ENCODE data around the gene REC114.
"Not testable (repeated sequence)": the region's sequence is repeated elsewhere in the genome, so short reads cannot be mapped to it uniquely, and the experiment has no call there.

REC114 gene

GRCh38 chr15:73442968-73443367 is at the start of gene REC114:
TSS of gene REC114 (plus strand) at chr15:73443164. CDS start at chr15:73443186, 22 bp downstream.
- H3K4me3 ChIP-seq (ENCODE audit: low read depth, low read length): no peak within 1 kb of the TSS
- H3K9ac ChIP-seq (ENCODE audit: low read depth, low read length): no peak within 1 kb of the TSS
- H3K4me1 ChIP-seq (ENCODE audit: control insufficient read depth, insufficient read depth, low read length): peaks cover 5% of the 10 kb centered on the region; the same call in 1 of the 2 replicates
- no peaks in the 10 kb centered on the region; the same call in 1 of the 2 replicates for H3K27me3 ChIP-seq (ENCODE audit: control insufficient read depth, insufficient read depth, low read length)
- H3K27ac ChIP-seq (ENCODE audit: low read depth, low read length): no peak within 1 kb of the TSS
- H3K36me3 ChIP-seq (ENCODE audit: control insufficient read depth, insufficient read depth, low read length): no peaks in the 10 kb centered on the region
- H3K9me3 ChIP-seq (ENCODE audit: control insufficient read depth, insufficient read depth, low read length): no peaks in the 10 kb centered on the region

GRCh38 chr15:73393336-73393735 is 49.6 kb upstream of the REC114 start:
- Histone ChIP-seq H3K27me3 (ENCODE audit: control insufficient read depth, insufficient read depth, low read length) (no peaks in the 10 kb centered on the region), H3K9ac (ENCODE audit: low read depth, low read length) (no peak overlapping the region), H3K4me1 (ENCODE audit: control insufficient read depth, insufficient read depth, low read length) (peaks cover 18% of the 10 kb centered on the region), H3K36me3 (ENCODE audit: control insufficient read depth, insufficient read depth, low read length) (no peaks in the 10 kb centered on the region), H3K27ac (ENCODE audit: low read depth, low read length) (no peak overlapping the region), H3K4me3 (ENCODE audit: low read depth, low read length) (no peak overlapping the region), H3K9me3 (ENCODE audit: control insufficient read depth, insufficient read depth, low read length) (no peaks in the 10 kb centered on the region)

GRCh38 chr15:73394782-73395181 is 48.2 kb upstream of the REC114 start:
- Histone ChIP-seq H3K4me3 (ENCODE audit: low read depth, low read length) (no peak overlapping the region), H3K4me1 (ENCODE audit: control insufficient read depth, insufficient read depth, low read length) (peaks cover 11% of the 10 kb centered on the region; the same call in 1 of the 2 replicates), H3K36me3 (ENCODE audit: control insufficient read depth, insufficient read depth, low read length) (no peaks in the 10 kb centered on the region)

GRCh38 chr15:73395671-73396070 is 47.3 kb upstream of the REC114 start:
- no peak overlapping the region for H3K27ac ChIP-seq (ENCODE audit: low read depth, low read length)
- no peaks in the 10 kb centered on the region for H3K9me3 ChIP-seq (ENCODE audit: control insufficient read depth, insufficient read depth, low read length)
- H3K4me3 ChIP-seq (ENCODE audit: low read depth, low read length): no peak overlapping the region
- peaks cover 10% of the 10 kb centered on the region; the same call in 1 of the 2 replicates for H3K4me1 ChIP-seq (ENCODE audit: control insufficient read depth, insufficient read depth, low read length)
- H3K36me3 ChIP-seq (ENCODE audit: control insufficient read depth, insufficient read depth, low read length): no peaks in the 10 kb centered on the region
- H3K27me3 ChIP-seq (ENCODE audit: control insufficient read depth, insufficient read depth, low read length): no peaks in the 10 kb centered on the region
- no peak overlapping the region for H3K9ac ChIP-seq (ENCODE audit: low read depth, low read length)

More at GRCh38 chr15:73394782-73395181, 48.2 kb upstream of the REC114 start:
- H3K27me3 ChIP-seq (ENCODE audit: control insufficient read depth, insufficient read depth, low read length): no peaks in the 10 kb centered on the region
- H3K9me3 ChIP-seq (ENCODE audit: control insufficient read depth, insufficient read depth, low read length): no peaks in the 10 kb centered on the region
- H3K27ac ChIP-seq (ENCODE audit: low read depth, low read length): no peak overlapping the region
- H3K9ac ChIP-seq (ENCODE audit: low read depth, low read length): no peak overlapping the region

- H3K27me3 ChIP-seq (ENCODE audit: control insufficient read depth, insufficient read depth, low read length): no peaks in the 10 kb centered on the region
- no peak overlapping the region for H3K27ac ChIP-seq (ENCODE audit: low read depth, low read length)
- H3K9ac ChIP-seq (ENCODE audit: low read depth, low read length): no peak overlapping the region
- H3K4me3 ChIP-seq (ENCODE audit: low read depth, low read length): no peak overlapping the region
- no peaks in the 10 kb centered on the region for H3K9me3 ChIP-seq (ENCODE audit: control insufficient read depth, insufficient read depth, low read length)
- peaks cover 10% of the 10 kb centered on the region; the same call in 1 of the 2 replicates for H3K4me1 ChIP-seq (ENCODE audit: control insufficient read depth, insufficient read depth, low read length)
- no peaks in the 10 kb centered on the region for H3K36me3 ChIP-seq (ENCODE audit: control insufficient read depth, insufficient read depth, low read length)
These were observed 45.5 kb upstream of the REC114 start for GRCh38 chr15:73397461-73397860.

GRCh38 chr15:73398861-73399260 is 44.1 kb upstream of the REC114 start:
- Histone ChIP-seq H3K9ac (ENCODE audit: low read depth, low read length) (no peak overlapping the region), H3K4me3 (ENCODE audit: low read depth, low read length) (no peak overlapping the region), H3K36me3 (ENCODE audit: control insufficient read depth, insufficient read depth, low read length) (no peaks in the 10 kb centered on the region), H3K27me3 (ENCODE audit: control insufficient read depth, insufficient read depth, low read length) (no peaks in the 10 kb centered on the region), H3K4me1 (ENCODE audit: control insufficient read depth, insufficient read depth, low read length) (peaks cover 15% of the 10 kb centered on the region; the same call in 1 of the 2 replicates), H3K9me3 (ENCODE audit: control insufficient read depth, insufficient read depth, low read length) (no peaks in the 10 kb centered on the region), H3K27ac (ENCODE audit: low read depth, low read length) (no peak overlapping the region)

- peaks cover 15% of the 10 kb centered on the region; the same call in 1 of the 2 replicates for H3K4me1 ChIP-seq (ENCODE audit: control insufficient read depth, insufficient read depth, low read length)
- H3K36me3 ChIP-seq (ENCODE audit: control insufficient read depth, insufficient read depth, low read length); H3K27ac ChIP-seq (ENCODE audit: low read depth, low read length); H3K9ac ChIP-seq (ENCODE audit: low read depth, low read length); H3K4me3 ChIP-seq (ENCODE audit: low read depth, low read length); H3K27me3 ChIP-seq (ENCODE audit: control insufficient read depth, insufficient read depth, low read length); H3K9me3 ChIP-seq (ENCODE audit: control insufficient read depth, insufficient read depth, low read length): not testable (repeated sequence)
These were observed 42.7 kb upstream of the REC114 start for GRCh38 chr15:73400222-73400621.

GRCh38 chr15:73403171-73403570 is 39.8 kb upstream of the REC114 start:
- no peak overlapping the region for H3K9ac ChIP-seq (ENCODE audit: low read depth, low read length)
- no peak overlapping the region for H3K27ac ChIP-seq (ENCODE audit: low read depth, low read length)

GRCh38 chr15:73414876-73415275 is 28.1 kb upstream of the REC114 start:
- Histone ChIP-seq H3K4me3 (ENCODE audit: low read depth, low read length) (no peak overlapping the region), H3K36me3 (ENCODE audit: control insufficient read depth, insufficient read depth, low read length) (no peaks in the 10 kb centered on the region), H3K4me1 (ENCODE audit: control insufficient read depth, insufficient read depth, low read length) (no peaks in the 10 kb centered on the region), H3K27ac (ENCODE audit: low read depth, low read length) (no peak overlapping the region), H3K9me3 (ENCODE audit: control insufficient read depth, insufficient read depth, low read length) (no peaks in the 10 kb centered on the region), H3K9ac (ENCODE audit: low read depth, low read length) (no peak overlapping the region), H3K27me3 (ENCODE audit: control insufficient read depth, insufficient read depth, low read length) (no peaks in the 10 kb centered on the region)

More at GRCh38 chr15:73403171-73403570, 39.8 kb upstream of the REC114 start:
- peaks cover 7% of the 10 kb centered on the region; the same call in 1 of the 2 replicates for H3K4me1 ChIP-seq (ENCODE audit: control insufficient read depth, insufficient read depth, low read length)
- no peaks in the 10 kb centered on the region for H3K27me3 ChIP-seq (ENCODE audit: control insufficient read depth, insufficient read depth, low read length)
- H3K36me3 ChIP-seq (ENCODE audit: control insufficient read depth, insufficient read depth, low read length): no peaks in the 10 kb centered on the region
- no peaks in the 10 kb centered on the region for H3K9me3 ChIP-seq (ENCODE audit: control insufficient read depth, insufficient read depth, low read length)
- H3K4me3 ChIP-seq (ENCODE audit: low read depth, low read length): no peak overlapping the region

GRCh38 chr15:73424506-73424905 is 18.5 kb upstream of the REC114 start:
- Histone ChIP-seq H3K36me3 (ENCODE audit: control insufficient read depth, insufficient read depth, low read length) (no peaks in the 10 kb centered on the region), H3K9ac (ENCODE audit: low read depth, low read length) (no peak overlapping the region), H3K27me3 (ENCODE audit: control insufficient read depth, insufficient read depth, low read length) (no peaks in the 10 kb centered on the region), H3K4me3 (ENCODE audit: low read depth, low read length) (no peak overlapping the region), H3K27ac (ENCODE audit: low read depth, low read length) (no peak overlapping the region), H3K9me3 (ENCODE audit: control insufficient read depth, insufficient read depth, low read length) (no peaks in the 10 kb centered on the region), H3K4me1 (ENCODE audit: control insufficient read depth, insufficient read depth, low read length) (no peaks in the 10 kb centered on the region)

- Histone ChIP-seq H3K27ac (ENCODE audit: low read depth, low read length) (no peak overlapping the region), H3K9me3 (ENCODE audit: control insufficient read depth, insufficient read depth, low read length) (no peaks in the 10 kb centered on the region), H3K4me3 (ENCODE audit: low read depth, low read length) (no peak overlapping the region), H3K27me3 (ENCODE audit: control insufficient read depth, insufficient read depth, low read length) (no peaks in the 10 kb centered on the region), H3K36me3 (ENCODE audit: control insufficient read depth, insufficient read depth, low read length) (no peaks in the 10 kb centered on the region), H3K4me1 (ENCODE audit: control insufficient read depth, insufficient read depth, low read length) (no peaks in the 10 kb centered on the region), H3K9ac (ENCODE audit: low read depth, low read length) (no peak overlapping the region)
These were observed 17.5 kb upstream of the REC114 start for GRCh38 chr15:73425510-73425909.
